ENCODE measurements around the gene SLC44A3. TPM values are rescaled to one million over a fixed set of nuclear protein-coding genes. Genes with fewer than 3 reads are reported as not detected.
A peak's percentile ranks its signal among the peaks of the same experiment; 100 is the strongest.

SLC44A3 gene
- total RNA-seq, 1 donor, result 1.7 TPM

DNA sequence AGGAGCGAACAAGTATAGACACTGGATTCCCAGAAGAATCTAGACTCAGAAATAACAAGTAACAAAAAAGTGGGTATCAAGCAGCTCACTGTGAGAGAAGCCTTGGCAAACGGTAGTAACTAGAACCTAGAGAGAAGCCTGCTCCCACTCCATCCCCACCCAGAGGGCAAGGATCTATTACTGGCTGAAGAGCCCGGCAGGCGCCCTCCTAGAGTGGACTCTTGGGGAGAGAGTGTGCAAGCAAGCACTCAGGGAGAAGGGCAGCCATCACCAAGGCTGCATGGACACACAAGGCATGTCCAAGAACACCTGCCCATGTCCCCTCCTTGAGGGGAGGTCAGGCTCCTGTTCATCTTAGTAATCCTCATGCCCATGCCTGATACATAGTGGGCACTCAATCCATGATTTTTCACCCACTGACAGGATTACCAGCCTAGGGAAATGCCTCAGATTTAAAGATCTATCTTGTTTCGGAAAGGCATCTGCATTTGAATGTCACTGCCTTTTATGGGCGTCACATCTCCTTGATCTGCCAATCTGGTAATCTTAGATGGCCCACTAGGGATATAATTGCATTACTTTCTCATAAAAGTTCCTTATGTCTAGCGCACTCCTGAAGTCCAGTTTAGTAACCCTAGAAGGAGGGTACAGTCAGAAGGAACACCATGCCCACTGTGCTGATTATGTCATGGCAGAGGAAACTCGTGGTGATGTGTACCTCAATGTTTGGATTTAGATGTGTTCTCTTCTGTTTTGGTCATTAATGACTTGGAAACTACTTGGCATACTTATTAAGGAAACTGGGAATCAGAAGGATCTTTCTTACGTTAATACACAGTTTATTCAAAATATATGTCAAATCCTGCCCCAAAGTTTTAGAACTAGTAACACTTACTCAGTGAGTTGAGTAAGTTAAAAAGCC lies 92.4 kb downstream of the SLC44A3 start:
- no peak for TF ChIP-seq CTCF (IDR thresholded peaks at IDR 0.05; ENCODE audit: insufficient read depth, low read depth, low read length)
- no peak overlapping the region for H3K4me3 ChIP-seq (ENCODE audit: low read depth, low read length)
- no peak for DNase-seq (ENCODE audit: low read depth)

DNA sequence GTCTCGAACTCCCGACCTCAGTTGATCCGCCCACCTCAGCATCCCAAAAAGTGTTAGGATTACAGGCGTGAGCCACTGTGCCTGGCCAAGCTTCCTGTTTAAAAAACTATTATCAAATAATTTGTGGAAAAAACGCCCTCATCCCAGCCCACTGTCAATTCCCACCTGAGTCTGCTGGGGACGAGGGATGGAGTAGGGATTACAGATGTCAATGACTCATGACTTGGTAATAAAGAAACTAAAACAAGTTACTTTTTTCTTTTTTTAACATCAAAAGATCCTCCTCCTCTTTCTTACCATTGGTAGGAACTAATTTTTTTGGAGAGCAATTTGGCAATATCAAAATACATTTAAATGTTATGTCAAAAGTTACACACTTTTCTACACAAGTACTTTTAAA lies 97.1 kb downstream of the SLC44A3 start:
- no peak overlapping the region for H3K4me3 ChIP-seq (ENCODE audit: low read depth, low read length)
- TF ChIP-seq CTCF (IDR thresholded peaks at IDR 0.05; ENCODE audit: insufficient read depth, low read depth, low read length), result no peak
- no peak for DNase-seq (ENCODE audit: low read depth)

DNA sequence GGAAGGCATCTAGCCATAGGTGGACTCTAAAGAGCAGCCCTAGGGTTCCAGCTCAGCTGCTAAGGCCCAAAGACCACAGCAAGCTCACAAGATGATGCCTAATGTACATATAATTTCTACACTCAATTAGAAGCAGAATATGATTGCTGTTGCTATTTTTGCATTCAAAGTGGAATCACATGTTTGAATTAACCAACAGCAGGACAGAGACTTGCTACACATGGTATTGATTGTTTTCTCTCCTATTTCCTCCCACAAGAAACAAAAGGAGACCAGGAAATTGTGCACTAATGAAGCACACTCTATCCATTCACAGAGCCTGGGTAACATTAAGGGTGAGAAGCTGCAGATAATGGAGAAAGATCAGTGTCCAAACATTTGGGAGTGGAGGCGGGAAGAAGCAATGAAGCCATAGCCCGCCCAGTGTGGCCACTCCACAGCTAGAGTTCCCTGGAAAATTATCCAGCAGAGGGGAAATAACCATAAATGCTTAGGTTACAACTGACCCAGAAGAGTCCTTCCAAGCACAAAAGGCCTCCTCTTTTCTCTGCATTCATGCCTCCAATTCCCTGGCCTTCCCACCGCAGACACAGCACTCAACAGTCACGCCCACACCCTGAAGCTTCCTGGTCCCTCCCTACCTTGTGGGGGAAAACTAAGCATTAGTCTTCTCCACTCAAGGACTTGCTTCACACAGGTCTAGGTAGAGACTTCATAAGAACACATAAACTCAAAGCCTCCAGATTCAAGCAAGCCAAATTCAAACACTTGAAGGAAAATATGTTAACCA lies 99.3 kb downstream of the SLC44A3 start:
- peak overlapping the region; percentile 90 for H3K4me3 ChIP-seq (ENCODE audit: low read depth, low read length)
- no peak for DNase-seq (ENCODE audit: low read depth)
- TF ChIP-seq CTCF (IDR thresholded peaks at IDR 0.05; ENCODE audit: insufficient read depth, low read depth, low read length), result no peak

- DNase-seq (ENCODE audit: low read depth), result no peak
- no peak for TF ChIP-seq CTCF (IDR thresholded peaks at IDR 0.05; ENCODE audit: insufficient read depth, low read depth, low read length)
- peak overlapping the region; percentile 90 for H3K4me3 ChIP-seq (ENCODE audit: low read depth, low read length)
Measured at GRCh38 chr1:94920061-94920460, 99.9 kb downstream of the SLC44A3 start.

- H3K4me3 ChIP-seq (ENCODE audit: low read depth, low read length), result peak overlapping the region; percentile 90
- TF ChIP-seq CTCF (IDR thresholded peaks at IDR 0.05; ENCODE audit: insufficient read depth, low read depth, low read length), result no peak
- DNase-seq (ENCODE audit: low read depth), result no peak
Measured at GRCh38 chr1:94921977-94922376, 101.8 kb downstream of the SLC44A3 start.

- no peak for TF ChIP-seq CTCF (IDR thresholded peaks at IDR 0.05; ENCODE audit: insufficient read depth, low read depth, low read length)
- peak overlapping the region; percentile 90 for H3K4me3 ChIP-seq (ENCODE audit: low read depth, low read length)
- peak; percentile 85 for DNase-seq (ENCODE audit: low read depth)
Measured at GRCh38 chr1:94922761-94923331, 102.7 kb downstream of the SLC44A3 start.

Data from fibroblast of villous mesenchyme (primary cell).